ENCODE results near the gene GRK5. TPM values are rescaled to one million over a fixed set of nuclear protein-coding genes. Genes with fewer than 3 reads are reported as not detected.

The GRK5 gene
- total RNA-seq, 2 donors from 2014 or later: 18.9 to 28.2 TPM

- H3K4me1 Mint-ChIP-seq: no peaks in the 10 kb centered on the region
- H3K9me3 Mint-ChIP-seq: no peaks in the 10 kb centered on the region
- no peaks in the 10 kb centered on the region for H3K36me3 Mint-ChIP-seq (ENCODE audit: low read depth)
- H3K27me3 Mint-ChIP-seq: no peaks in the 10 kb centered on the region
- no peak overlapping the region for H3K4me3 Mint-ChIP-seq
- ATAC-seq (replicated peaks): no peak
- H3K27ac Mint-ChIP-seq: no peak overlapping the region
Measured at GRCh38 chr10:119447823-119448546, 240.6 kb downstream of the GRK5 start.

- Mint-ChIP-seq H3K4me1 (no peaks in the 10 kb centered on the region), H3K27ac (no peak overlapping the region), H3K9me3 (no peaks in the 10 kb centered on the region), H3K27me3 (no peaks in the 10 kb centered on the region), H3K4me3 (no peak overlapping the region), H3K36me3 (ENCODE audit: low read depth) (no peaks in the 10 kb centered on the region)
- ATAC-seq (replicated peaks): no peak
Measured at GRCh38 chr10:119448628-119449584, 241.5 kb downstream of the GRK5 start.

- Mint-ChIP-seq H3K27me3 (no peaks in the 10 kb centered on the region), H3K27ac (no peak overlapping the region), H3K4me3 (no peak overlapping the region), H3K4me1 (no peaks in the 10 kb centered on the region), H3K36me3 (ENCODE audit: low read depth) (no peaks in the 10 kb centered on the region), H3K9me3 (no peaks in the 10 kb centered on the region)
- ATAC-seq (replicated peaks): no peak
Measured at GRCh38 chr10:119449760-119450461, 242.5 kb downstream of the GRK5 start.

- no peaks in the 10 kb centered on the region for H3K9me3 Mint-ChIP-seq
- no peaks in the 10 kb centered on the region for H3K36me3 Mint-ChIP-seq (ENCODE audit: low read depth)
- no peak overlapping the region for H3K27ac Mint-ChIP-seq
- ATAC-seq (replicated peaks): no peak
- H3K4me3 Mint-ChIP-seq: no peak overlapping the region
- no peaks in the 10 kb centered on the region for H3K4me1 Mint-ChIP-seq
- H3K27me3 Mint-ChIP-seq: no peaks in the 10 kb centered on the region
Measured at GRCh38 chr10:119450606-119451299, 243.4 kb downstream of the GRK5 start.

GRCh38 chr10:119451300-119451896 is 244.0 kb downstream of the GRK5 start:
- H3K9me3 Mint-ChIP-seq: no peaks in the 10 kb centered on the region
- H3K4me1 Mint-ChIP-seq: no peaks in the 10 kb centered on the region
- no peak for ATAC-seq (replicated peaks)
- no peak overlapping the region for H3K4me3 Mint-ChIP-seq
- H3K27me3 Mint-ChIP-seq: no peaks in the 10 kb centered on the region
- no peak overlapping the region for H3K27ac Mint-ChIP-seq
- H3K36me3 Mint-ChIP-seq (ENCODE audit: low read depth): no peaks in the 10 kb centered on the region

GRCh38 chr10:119452396-119452795 is 245.0 kb downstream of the GRK5 start:
- Mint-ChIP-seq H3K27ac (no peak overlapping the region), H3K4me3 (no peak overlapping the region), H3K27me3 (no peaks in the 10 kb centered on the region), H3K9me3 (no peaks in the 10 kb centered on the region), H3K36me3 (ENCODE audit: low read depth) (no peaks in the 10 kb centered on the region), H3K4me1 (no peaks in the 10 kb centered on the region)
- no peak for ATAC-seq (replicated peaks)

GRCh38 chr10:119453313-119453712 is 245.9 kb downstream of the GRK5 start:
- no peak for ATAC-seq (replicated peaks)
- H3K9me3 Mint-ChIP-seq: no peaks in the 10 kb centered on the region
- no peaks in the 10 kb centered on the region for H3K4me1 Mint-ChIP-seq
- no peak overlapping the region for H3K4me3 Mint-ChIP-seq
- H3K27ac Mint-ChIP-seq: no peak overlapping the region
- no peaks in the 10 kb centered on the region for H3K36me3 Mint-ChIP-seq (ENCODE audit: low read depth)
- no peaks in the 10 kb centered on the region for H3K27me3 Mint-ChIP-seq

- H3K36me3 Mint-ChIP-seq (ENCODE audit: low read depth): no peaks in the 10 kb centered on the region
- no peak overlapping the region for H3K27ac Mint-ChIP-seq
- no peak for ATAC-seq (replicated peaks)
Measured at GRCh38 chr10:119454316-119454715, 246.9 kb downstream of the GRK5 start.

GRCh38 chr10:119454990-119455389 is 247.6 kb downstream of the GRK5 start:
- Mint-ChIP-seq H3K9me3 (no peaks in the 10 kb centered on the region), H3K27ac (no peak overlapping the region), H3K4me3 (no peak overlapping the region), H3K27me3 (no peaks in the 10 kb centered on the region), H3K36me3 (ENCODE audit: low read depth) (no peaks in the 10 kb centered on the region), H3K4me1 (no peaks in the 10 kb centered on the region)
- no peak for ATAC-seq (replicated peaks)

More at GRCh38 chr10:119454316-119454715, 246.9 kb downstream of the GRK5 start:
- no peak overlapping the region for H3K4me3 Mint-ChIP-seq
- H3K9me3 Mint-ChIP-seq: no peaks in the 10 kb centered on the region
- no peaks in the 10 kb centered on the region for H3K4me1 Mint-ChIP-seq
- H3K27me3 Mint-ChIP-seq: no peaks in the 10 kb centered on the region

GRCh38 chr10:119455609-119456434 is 248.5 kb downstream of the GRK5 start:
- no peaks in the 10 kb centered on the region for H3K36me3 Mint-ChIP-seq (ENCODE audit: low read depth)

GRCh38 chr10:119456435-119456810 is 249.1 kb downstream of the GRK5 start:
- Mint-ChIP-seq H3K27me3 (no peaks in the 10 kb centered on the region), H3K27ac (no peak overlapping the region)
- no peak for ATAC-seq (replicated peaks)

More at GRCh38 chr10:119455609-119456434, 248.5 kb downstream of the GRK5 start:
- no peak for ATAC-seq (replicated peaks)
- H3K4me1 Mint-ChIP-seq: no peaks in the 10 kb centered on the region
- H3K4me3 Mint-ChIP-seq: no peak overlapping the region
- H3K27ac Mint-ChIP-seq: no peak overlapping the region
- H3K9me3 Mint-ChIP-seq: no peaks in the 10 kb centered on the region
- H3K27me3 Mint-ChIP-seq: no peaks in the 10 kb centered on the region

GRCh38 chr10:119457966-119458766 is 250.8 kb downstream of the GRK5 start:
- Mint-ChIP-seq H3K27ac (no peak overlapping the region), H3K36me3 (ENCODE audit: low read depth) (no peaks in the 10 kb centered on the region), H3K4me3 (no peak overlapping the region), H3K4me1 (no peaks in the 10 kb centered on the region), H3K9me3 (no peaks in the 10 kb centered on the region), H3K27me3 (no peaks in the 10 kb centered on the region)
- no peak for ATAC-seq (replicated peaks)

More at GRCh38 chr10:119456435-119456810, 249.1 kb downstream of the GRK5 start:
- no peak overlapping the region for H3K4me3 Mint-ChIP-seq
- no peaks in the 10 kb centered on the region for H3K36me3 Mint-ChIP-seq (ENCODE audit: low read depth)
- H3K4me1 Mint-ChIP-seq: no peaks in the 10 kb centered on the region
- no peaks in the 10 kb centered on the region for H3K9me3 Mint-ChIP-seq

Measured in activated T-helper 17 cell treated with anti-CD3 and anti-CD28 coated beads, Interleukin-2, amount 50 U/mL, for 72 hours (primary cell).